ENCODE data around the gene OPN5.
"Not testable (repeated sequence)": the region's sequence is repeated elsewhere in the genome, so short reads cannot be mapped to it uniquely, and the experiment has no call there.

The OPN5 gene, protein sequence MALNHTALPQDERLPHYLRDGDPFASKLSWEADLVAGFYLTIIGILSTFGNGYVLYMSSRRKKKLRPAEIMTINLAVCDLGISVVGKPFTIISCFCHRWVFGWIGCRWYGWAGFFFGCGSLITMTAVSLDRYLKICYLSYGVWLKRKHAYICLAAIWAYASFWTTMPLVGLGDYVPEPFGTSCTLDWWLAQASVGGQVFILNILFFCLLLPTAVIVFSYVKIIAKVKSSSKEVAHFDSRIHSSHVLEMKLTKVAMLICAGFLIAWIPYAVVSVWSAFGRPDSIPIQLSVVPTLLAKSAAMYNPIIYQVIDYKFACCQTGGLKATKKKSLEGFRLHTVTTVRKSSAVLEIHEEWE

DNA sequence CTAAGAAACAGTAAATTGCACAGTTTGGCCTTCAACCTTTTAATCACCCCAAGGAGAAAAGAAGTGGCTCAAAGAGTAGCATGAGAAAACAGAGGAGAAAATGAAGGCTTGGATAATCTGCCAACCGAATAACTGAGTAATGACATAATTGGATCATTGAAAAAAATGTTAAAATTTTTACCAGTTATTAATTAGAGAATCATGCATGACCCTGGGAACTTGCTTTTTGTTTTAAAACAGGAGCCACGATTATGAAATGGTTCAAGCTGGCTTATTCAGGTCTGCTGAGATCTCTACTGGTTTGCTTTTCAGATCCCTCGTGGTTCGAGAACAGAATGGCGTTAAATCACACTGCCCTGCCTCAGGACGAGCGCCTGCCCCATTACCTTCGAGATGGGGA, at the start of gene OPN5:
OPN5 (plus strand) TSS at position 301 of the 400 bp plus-strand sequence; CDS start at position 336, 35 bp downstream.
- no peak for DNase-seq (ENCODE audit: low spot score)

DNA sequence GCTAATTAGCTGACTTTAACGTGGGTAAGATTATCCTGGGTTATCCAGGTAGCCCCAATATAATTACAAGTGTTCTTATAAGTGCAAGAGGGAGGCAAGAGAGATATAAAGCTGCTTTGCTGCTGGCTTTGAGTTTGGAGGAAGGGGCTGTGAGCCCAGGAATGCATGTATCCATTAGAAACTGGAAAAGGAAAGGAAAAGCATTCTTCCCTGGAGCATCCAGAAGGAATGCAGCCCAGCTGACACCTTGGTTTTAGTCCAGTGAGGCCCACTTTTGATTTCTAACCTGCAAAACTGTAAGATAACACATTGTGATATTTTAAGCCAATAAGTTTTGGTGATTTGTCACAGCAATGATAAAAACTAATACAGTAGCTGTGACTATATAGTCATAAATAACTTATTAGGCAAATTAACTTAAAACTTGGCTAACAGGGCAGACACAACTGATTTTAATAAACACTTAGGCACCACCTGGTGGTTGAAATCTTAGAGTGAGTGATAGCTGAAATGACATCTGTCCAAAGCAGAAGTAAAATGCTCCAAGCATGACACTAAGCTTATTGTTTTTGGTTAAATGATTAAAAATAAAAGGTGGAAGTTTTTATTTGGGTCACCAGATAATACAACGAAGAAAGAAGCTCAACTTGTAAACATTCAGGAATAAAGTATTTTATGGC, 47.8 kb upstream of the OPN5 start:
- DNase-seq (ENCODE audit: low spot score), result peak; percentile 46

DNA sequence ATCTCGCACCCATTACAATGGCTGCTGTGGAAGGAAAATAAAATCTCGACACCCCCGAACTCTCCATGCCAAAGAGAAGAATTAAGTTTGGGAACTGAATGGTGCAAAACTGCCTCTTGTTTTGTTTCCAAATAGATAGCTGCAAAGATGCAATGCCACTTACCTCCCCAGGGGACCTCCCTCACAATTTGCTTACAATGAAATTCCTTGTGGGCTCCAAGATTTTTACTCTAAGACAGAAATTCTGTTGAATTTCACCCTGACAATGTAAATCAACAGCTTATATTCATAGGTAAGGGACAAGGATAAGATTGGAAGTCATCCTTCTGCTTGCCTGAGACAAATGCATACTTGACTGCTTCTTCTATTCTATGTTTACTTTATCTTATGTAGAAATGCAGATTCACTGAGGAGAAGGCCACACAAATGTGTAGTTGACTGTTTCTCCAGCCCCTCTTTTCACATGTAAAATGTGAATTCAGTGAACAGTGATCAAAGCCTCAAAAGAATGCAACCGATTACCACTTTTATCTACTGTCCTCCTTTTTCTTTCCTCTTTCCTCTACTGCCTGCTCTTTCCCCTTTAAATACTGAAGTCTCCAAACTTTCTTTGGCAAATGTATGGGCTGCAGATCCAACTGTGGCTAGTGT, 46.9 kb upstream of the OPN5 start:
- no peak for DNase-seq (ENCODE audit: low spot score)

DNA sequence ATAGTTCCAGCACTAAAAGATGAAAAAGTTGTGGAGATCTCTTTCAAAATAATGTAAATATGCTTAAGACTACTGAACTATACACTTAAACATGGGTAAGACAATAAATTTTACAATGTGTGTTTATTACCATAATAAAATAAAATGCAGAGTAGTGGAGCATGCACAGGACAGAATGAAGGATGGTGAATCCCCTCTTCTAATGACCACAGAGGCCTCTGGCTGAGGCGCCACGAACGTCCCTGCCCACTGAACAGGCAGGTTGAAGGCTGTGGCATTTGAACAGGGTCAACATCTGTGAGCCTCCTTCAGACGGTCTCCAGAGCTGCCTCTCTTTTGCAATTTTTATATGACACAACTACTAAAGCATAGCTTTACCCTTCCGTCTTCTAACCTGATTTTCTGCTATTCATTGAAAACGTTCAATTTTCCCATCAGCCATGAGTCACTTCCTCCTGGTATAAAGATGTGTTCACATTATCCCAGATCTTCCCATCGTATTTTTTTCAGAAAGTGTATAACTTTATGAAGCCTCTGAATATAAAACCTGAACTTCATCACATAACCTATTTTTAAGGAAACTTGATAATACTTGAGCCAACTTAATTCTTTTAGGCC, 45.6 kb upstream of the OPN5 start:
- no peak for DNase-seq (ENCODE audit: low spot score)

DNA sequence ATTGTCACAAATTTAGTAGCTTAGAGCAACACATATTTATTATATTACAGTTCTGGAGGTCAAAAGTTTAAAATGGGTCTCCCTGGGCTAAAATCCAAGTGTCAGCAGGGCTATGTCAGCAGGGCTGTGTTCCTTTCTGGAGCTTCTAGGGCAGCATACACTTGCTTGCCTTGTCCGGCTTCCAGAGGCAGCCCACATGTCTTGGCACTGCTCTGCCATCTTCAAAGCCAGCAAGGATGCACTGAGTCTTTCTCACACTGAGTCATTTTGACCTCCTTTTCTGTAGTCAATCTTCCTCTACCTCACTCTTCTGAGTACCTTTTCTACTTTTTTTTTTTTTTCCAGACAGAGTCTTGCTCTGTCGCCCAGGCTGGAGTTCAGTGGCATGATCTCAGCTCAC, 44.4 kb upstream of the OPN5 start:
- DNase-seq (ENCODE audit: low spot score), result no peak

DNA sequence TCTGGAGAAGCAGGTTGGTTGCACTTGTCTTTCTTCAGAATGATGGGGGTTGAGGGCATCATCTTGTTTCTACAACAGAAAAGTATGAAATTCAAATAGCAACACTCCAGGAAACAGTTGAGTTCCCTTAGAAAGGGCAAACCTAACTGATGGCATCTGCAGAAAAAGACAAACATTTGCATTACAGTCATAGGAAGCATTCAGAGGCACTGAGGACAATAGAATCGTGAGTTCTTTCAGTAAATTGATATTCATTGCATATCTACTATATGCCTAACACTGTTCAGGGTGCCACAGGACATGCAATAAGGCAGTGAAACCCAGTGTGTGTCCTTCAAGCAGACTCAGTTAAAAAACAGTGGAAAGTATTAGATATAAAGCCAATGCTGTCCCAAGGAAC, 41.1 kb upstream of the OPN5 start:
- no peak for DNase-seq (ENCODE audit: low spot score)

DNA sequence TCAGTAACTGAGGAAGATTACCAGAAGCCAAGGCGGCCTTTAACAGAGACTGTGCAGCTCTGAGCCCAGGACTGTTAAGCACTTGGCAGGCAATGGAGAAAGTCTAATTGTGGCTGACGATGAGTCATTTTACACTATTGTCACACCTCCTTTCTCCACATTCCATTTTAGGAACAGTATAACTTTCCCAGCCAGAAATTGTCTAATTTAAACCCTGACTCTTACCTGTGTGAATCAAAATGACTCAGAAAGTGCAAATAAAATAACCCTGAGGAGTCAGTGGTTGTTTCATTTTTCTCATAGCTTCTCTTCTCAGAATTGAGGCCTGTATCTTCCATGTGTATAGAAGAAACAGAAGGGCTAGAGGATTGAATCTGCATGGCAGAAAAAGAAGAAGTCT, 40.0 kb upstream of the OPN5 start:
- DNase-seq (ENCODE audit: low spot score), result peak; percentile 14

DNA sequence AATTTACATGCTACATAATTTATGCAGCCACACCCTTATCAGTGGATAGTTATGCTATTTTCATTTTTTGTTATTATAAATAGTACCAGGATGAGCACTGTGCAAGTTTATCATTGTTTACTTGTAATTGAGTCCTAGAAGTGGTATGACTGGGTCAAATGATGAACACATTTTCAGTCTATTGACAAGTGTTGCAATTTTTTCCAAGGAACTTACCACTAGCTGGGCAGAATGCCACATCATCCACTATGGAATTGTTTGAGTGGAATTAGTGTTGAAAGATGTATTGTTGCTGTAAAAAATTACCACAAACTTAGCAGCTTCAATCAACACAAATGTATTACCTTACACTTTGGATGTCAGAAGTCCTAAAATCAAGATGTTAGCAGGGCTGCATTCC, 38.1 kb upstream of the OPN5 start:
- no peak for DNase-seq (ENCODE audit: low spot score)

DNA sequence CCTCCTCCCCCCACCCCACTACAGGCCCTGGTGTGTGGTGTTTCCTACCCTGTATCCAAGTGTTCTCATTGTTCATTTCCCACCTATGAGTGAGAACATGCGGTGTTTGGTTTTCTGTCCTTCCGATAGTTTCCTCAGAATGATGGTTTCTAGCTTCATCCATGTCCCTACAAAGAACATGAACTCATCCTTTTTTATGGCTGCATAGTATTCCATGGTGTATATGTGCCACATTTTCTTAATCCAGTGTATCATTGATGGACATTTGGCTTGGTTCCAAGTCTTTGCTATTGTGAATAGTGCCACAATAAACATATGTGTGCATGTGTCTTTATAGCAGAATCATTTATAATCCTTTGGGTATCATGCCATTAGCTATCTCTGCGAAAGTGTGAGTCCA, 36.6 kb upstream of the OPN5 start:
- DNase-seq (ENCODE audit: low spot score), result not testable (repeated sequence)

DNA sequence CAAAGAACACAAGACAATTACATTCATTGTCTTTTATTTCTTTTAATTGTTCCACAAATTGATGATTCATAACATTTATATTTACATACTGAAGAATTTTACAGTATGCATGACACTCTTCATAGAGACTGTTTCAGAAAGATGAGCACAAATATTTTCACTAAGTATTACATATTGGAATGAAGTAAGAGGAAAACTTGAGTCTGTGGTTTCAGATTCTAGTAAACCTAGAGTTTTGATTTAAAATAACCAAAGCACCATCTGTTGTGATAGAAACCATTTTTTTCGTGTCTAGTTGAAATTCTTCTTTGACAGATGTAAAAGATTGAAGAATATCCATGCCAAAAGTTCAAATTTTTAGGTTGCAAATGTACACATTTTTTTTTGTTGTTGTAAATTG, 32.1 kb upstream of the OPN5 start:
- DNase-seq (ENCODE audit: low spot score), result no peak

DNA sequence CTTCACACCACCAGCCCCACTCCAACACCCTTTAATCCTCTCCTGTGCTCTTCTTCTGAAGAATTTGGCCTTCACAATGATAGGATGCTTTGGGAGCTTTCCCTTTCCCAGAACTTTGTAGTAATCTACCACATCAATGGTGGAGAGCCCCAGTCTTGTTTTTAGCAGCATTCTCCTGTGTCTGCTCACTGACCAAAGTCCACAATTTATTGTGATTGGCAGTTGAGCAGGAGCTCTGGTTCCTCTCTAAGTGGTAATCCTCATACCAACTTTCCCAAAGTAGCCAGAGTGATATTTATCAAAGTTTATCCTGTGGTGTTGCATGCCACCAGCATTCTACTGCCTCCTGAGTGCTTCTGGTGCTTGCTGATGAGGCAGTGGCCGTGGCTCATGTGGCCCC, 29.0 kb upstream of the OPN5 start:
- no peak for DNase-seq (ENCODE audit: low spot score)

DNA sequence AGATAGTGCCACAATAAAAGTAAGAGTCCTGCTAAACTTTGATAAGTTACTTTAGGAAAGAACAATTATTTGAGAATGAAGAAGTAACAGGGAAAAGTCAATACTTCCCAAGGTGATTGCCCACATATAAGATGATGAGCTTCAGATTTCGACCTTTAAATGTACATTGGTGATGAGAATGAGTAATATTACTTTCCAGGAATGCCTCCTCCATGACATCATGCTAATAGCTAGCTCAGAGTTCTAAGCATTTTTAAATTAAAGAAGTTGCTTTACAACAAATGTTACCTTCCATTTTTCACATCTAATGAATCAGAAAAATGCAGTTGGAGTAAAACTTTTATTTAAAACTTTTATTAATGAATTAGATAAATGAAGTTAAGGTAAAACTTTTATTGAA, 22.5 kb upstream of the OPN5 start:
- DNase-seq (ENCODE audit: low spot score), result no peak

DNA sequence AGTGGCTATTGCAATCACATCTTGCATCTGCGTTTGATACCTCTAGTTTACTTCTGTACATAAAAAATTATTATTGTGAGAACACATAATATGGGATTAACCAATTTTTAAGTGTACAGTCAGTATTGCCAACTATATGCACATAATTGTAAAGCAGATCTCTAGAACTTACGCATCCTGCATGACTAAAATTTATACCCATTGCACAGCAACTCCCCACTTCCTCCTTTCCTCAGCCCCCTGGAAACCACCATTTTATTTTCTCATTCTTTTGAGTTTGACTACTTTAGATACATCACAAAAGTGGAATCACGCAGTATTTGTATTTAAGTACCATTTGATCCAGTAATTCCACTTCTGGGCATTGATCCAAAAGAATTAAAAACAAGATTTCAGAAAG, 19.3 kb upstream of the OPN5 start:
- DNase-seq (ENCODE audit: low spot score), result no peak

DNA sequence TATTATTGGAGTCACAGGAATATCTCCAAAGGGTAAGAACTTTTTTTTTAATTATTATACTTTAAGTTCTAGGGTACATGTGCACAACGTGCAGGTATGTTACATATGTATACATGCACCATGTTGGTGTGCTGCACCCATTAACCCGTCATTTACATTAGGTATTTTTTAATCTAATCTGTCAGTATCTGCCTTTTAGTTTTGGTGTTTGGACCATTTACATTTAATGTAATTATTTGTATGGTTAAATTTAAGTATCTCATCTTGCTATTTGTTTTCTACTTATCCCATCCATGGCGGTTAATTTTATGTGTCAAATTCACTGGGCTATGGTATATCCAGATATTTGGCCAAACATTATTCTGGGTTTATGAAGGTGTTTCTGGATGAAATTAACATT, 15.4 kb upstream of the OPN5 start:
- no peak for DNase-seq (ENCODE audit: low spot score)

DNA sequence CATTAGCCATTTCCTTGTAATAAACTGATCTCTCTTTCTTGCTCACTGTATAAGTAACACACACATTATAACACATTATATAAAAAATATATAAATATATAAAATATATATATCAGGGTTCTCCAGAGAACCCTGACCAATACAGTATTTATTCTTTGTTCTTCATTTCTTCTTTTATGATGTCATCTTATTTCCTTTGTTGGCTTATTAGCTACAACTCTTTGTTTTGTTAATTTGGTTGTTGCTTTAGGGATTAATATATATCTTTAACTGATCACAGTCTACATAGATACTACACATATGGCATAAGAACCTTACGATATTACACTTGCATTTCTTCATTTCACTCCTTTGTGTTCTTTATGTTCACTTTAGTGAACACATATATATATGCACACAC, 14.7 kb upstream of the OPN5 start:
- no peak for DNase-seq (ENCODE audit: low spot score)

DNA sequence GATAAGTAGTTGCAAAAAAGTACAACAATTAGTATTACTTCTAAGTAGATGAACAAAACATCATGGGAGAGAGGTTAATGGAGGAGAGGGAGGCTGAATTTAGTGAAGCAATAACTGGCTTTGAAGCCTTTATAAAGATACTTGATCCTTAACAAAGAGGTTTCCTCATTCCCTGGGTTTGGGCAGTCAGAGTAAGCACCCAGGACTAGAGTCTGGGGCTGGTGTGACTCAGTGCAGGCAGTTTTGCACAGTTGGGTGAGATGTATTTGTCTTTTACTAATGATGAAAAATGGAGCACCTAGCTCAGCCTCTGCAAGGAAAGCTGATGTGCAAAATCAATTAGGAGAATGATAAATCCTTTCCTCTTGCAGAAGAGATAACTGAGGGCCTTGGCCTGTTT, 11.8 kb upstream of the OPN5 start:
- no peak for DNase-seq (ENCODE audit: low spot score)

DNA sequence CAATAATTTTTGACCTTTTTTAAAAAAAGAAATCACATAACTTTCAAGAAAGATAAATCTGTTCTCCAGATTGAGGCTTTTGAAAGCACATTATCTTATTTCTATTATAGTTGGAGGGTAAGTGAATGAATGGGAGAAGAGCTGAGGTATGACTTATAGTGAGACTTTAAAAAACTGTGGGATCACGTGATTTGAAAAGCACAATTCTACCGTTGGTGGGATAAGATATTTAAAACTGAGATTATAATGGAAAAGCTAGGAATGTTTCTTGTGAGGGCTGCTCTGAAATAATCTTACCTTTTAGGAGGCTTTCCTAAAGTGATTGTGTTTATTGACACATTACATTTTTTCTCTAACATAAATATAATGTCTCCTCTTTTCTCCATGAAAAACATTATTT, 9.5 kb upstream of the OPN5 start:
- no peak for DNase-seq (ENCODE audit: low spot score)

DNA sequence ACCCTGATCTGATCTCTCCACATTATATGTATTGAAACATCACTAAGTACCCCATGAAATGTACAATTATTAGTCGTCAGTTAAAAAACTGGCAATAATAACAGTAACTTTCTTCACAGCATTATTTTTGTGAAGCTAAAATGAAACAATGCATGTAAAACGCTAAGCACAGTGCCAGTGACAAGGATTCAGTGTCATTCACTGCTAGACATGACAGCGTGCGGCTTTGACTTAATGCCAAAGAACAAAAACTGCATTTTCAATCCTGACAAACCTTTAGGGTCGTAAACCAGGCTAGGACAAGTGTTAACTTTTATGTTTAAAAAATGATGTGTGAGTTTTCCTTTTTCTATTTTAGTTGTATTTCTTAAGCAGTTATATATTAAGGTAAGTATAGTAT, 8.8 kb upstream of the OPN5 start:
- DNase-seq (ENCODE audit: low spot score), result no peak

DNA sequence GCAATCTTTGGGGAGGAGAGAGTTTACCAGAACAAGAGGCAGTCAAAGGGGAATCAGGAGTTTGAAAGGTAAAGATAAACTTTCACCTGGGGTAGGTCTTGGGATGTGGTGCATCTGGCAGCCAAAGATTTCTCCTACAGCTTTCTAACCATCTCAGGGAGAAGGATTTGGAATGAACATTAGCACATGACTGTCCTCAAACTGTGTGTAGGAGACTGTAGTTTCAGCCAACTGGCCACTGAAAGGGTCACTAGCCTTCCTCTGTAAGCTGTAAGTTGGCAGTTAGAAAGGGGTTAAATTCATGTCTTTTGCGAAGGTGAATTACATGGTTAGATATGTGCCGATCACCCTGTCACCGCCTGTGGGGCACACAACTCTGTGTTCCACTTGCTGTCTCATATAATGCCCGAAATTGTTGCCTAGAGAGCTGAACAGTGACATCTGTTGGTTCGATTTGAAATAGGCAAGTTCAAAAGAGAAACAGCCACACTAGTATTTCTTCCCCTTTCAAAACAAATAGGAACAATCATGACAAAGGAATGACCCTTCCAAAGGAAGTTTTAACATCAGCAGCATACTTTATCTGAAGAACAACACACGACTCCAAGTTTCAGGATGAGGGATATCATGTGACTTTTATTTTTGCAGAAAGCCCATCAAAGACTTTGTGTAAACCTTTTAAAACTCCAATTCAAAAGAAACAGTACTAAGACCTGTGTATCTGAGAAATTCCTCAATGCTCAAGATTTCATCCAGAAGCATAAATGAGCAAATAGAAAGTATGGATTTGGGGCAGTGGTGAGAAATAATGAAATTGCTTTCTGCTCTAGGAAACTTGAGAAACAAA, 1.1 kb upstream of the OPN5 start:
- DNase-seq (ENCODE audit: low spot score), result peak; percentile 74

DNA sequence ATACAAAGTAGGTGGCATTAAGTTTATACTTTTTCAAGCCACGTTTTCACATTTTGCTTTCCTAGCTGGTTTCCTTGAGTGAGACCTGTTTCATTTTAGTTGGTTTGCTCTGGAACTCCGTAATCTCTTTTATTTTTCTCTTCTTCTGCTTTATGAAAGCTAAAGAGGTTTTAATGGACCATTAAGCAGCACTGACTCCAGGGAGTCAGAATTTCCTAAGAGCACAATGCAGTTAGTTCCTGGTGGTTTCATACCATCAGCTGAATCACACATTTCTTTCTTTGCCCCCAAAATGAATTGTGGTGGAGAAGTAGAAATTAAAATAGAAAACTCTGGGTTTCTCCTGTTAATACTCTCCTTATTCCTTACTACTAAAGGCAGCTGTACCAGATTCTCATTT, 3.4 kb downstream of the OPN5 start:
- no peak for DNase-seq (ENCODE audit: low spot score)

DNA sequence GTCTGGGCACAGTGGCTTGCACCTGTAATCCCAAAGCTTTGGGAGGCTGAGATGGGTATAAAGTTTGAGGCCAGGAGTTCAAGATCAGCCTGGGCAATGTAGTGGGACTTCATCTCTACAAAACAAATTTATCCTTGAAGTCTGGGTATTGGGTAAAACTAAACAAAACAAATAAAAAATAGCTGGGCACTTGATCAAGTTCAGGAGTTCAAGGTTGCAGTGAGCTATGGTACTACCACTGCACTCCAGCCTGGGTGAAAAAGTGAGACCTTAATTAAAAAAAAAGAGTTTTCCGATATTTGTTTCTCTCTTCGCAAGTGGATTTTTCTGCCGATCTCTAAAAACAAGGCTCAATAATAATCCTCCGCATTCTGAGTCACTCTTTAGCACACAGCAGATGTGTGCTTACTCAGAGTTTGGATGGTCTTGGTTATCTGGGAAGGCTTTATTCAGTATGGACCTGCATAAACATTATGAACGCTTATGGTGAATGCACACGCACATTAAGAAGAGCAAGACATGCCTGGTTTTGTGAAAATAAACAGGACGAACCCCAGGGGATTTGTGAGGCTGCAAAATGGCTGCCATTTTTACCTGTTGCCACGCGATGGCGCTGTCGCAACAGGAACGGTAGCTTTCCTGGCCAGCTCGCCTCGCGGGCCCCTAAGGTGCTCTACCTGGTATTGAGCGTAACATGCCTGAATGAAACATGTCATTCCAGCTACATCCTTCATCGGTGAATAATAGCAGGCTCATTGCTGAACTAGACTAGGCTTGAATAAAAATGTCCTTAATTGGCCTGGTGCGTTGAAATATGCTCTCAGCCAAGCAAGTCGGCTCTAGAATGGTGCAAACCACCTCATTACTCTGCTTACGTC, 6.0 kb downstream of the OPN5 start:
- peak; percentile 74 for DNase-seq (ENCODE audit: low spot score)
